ENCODE results near the gene PPT2. TPM values are rescaled to one million over a fixed set of nuclear protein-coding genes. Genes with fewer than 3 reads are reported as not detected.

Gene PPT2
- total RNA-seq, 2 experiments from 2014 or later = 9.9 to 10.1 TPM

Small RNA genes lying within 50 kb of the gene (microRNA-seq; reads per million reads assigned to microRNA genes)
- 4.2 reads per million, percentile 10 among the genes with 10 or more reads in this experiment for gene MIR6721 (ENCODE audit: borderline replicate concordance)
- gene MIR6833 (ENCODE audit: borderline replicate concordance) = not detected

Other genes with a start within 250 kb of the PPT2 start
- 1 to 10 TPM in 1 of 2 experiments, under 1 TPM in 1; 0.96 to 1.5 TPM for gene C2, start 226.4 kb upstream of the PPT2 start, total RNA-seq
- gene CFB, start 208.0 kb upstream of the PPT2 start, total RNA-seq = under 1 TPM; 0.69 to 0.96 TPM
- gene NELFE, start 195.2 kb upstream of the PPT2 start, total RNA-seq = 10 to 100 TPM; 74.3 to 95.1 TPM
- gene SKIC2, start 195.0 kb upstream of the PPT2 start, total RNA-seq = 100 to 1,000 TPM in 1 of 2 experiments, 10 to 100 TPM in 1; 90.2 to 104 TPM
- gene DXO, start 182.0 kb upstream of the PPT2 start, total RNA-seq = 10 to 100 TPM; 12.6 to 13.9 TPM
- 1 to 10 TPM; 3.4 to 3.9 TPM for gene C4A, start 172.1 kb upstream of the PPT2 start, total RNA-seq
- 1 to 10 TPM; 2.8 to 2.9 TPM for gene C4B, start 139.3 kb upstream of the PPT2 start, total RNA-seq
- under 1 TPM in 1 of 2 experiments, not detected in 1; 0.47 TPM for gene CYP21A2, start 115.7 kb upstream of the PPT2 start, total RNA-seq
- gene TNXB, start 44.8 kb upstream of the PPT2 start, total RNA-seq = 1 to 10 TPM; 3.5 to 3.8 TPM
- 10 to 100 TPM; 60.2 to 63.4 TPM for gene ATF6B, start 25.9 kb upstream of the PPT2 start, total RNA-seq
- gene FKBPL, start 23.9 kb upstream of the PPT2 start, total RNA-seq = 1 to 10 TPM; 5.2 to 5.7 TPM
- under 1 TPM; 0.43 to 0.79 TPM for gene PRRT1, start 2.2 kb upstream of the PPT2 start, total RNA-seq
- gene EGFL8, start 10.5 kb downstream of the PPT2 start, total RNA-seq = 10 to 100 TPM in 1 of 2 experiments, 1 to 10 TPM in 1; 9.1 to 10.9 TPM
- gene AGPAT1, start 21.9 kb downstream of the PPT2 start, total RNA-seq = 10 to 100 TPM; 30.4 to 30.5 TPM
- 10 to 100 TPM; 51.7 to 65.6 TPM for gene RNF5, start 24.3 kb downstream of the PPT2 start, total RNA-seq
- gene AGER, start 30.1 kb downstream of the PPT2 start, total RNA-seq = 10 to 100 TPM; 24.4 to 28.0 TPM
- gene PBX2, start 36.1 kb downstream of the PPT2 start, total RNA-seq = 10 to 100 TPM; 64.9 to 77.9 TPM
- 10 to 100 TPM; 82.6 to 94.8 TPM for gene GPSM3, start 38.5 kb downstream of the PPT2 start, total RNA-seq
- 1 to 10 TPM in 1 of 2 experiments, under 1 TPM in 1; 0.69 to 1.1 TPM for gene NOTCH4, start 69.9 kb downstream of the PPT2 start, total RNA-seq
- not detected for gene TSBP1, start 217.8 kb downstream of the PPT2 start, total RNA-seq

Data from activated CD4-positive, alpha-beta T cell treated with anti-CD3 and anti-CD28 coated beads for 36 hours (primary cell).